Smooth muscle cell (in vitro differentiated cells): ENCODE results near the gene TRABD2B. TPM values are rescaled to one million over a fixed set of nuclear protein-coding genes. Genes with fewer than 3 reads are reported as not detected.

Source experiments
- DNase-seq: peaks from one replicate; lab custom pipeline; 2025; ENCODE audit not compliant: unreplicated experiment; lab: John Stamatoyannopoulos, UW
- H2AFZ ChIP-seq: fragments of 200-600 bp; sonication (generic); 2 replicates; pipeline ENCODE4 v1.6.0; 2016; ENCODE audit warnings: antibody characterized with exemption, low read depth, mild to moderate bottlenecking
- H3F3A ChIP-seq: fragments of 200-600 bp; sonication (generic); 2 replicates; pipeline ENCODE4 v1.6.0; 2017; ENCODE audit warnings: antibody characterized with exemption, low read depth
- H3K27ac ChIP-seq: fragments of 200-600 bp; sonication (generic); 2 replicates; pipeline ENCODE4 v1.5.1; 2016; ENCODE audit warnings: low read depth, mild to moderate bottlenecking
- H3K27me3 ChIP-seq: fragments of 200-600 bp; sonication (generic); 2 replicates; pipeline ENCODE4 v1.6.1; 2016; ENCODE audit warnings: low read depth, mild to moderate bottlenecking
- H3K36me3 ChIP-seq: fragments of 200-600 bp; sonication (generic); 2 replicates; pipeline ENCODE4 v1.5.1; 2016; ENCODE audit warnings: low read depth
- H3K4me1 ChIP-seq: fragments of 200-600 bp; sonication (generic); 2 replicates; pipeline ENCODE4 v1.5.1; 2016; ENCODE audit warnings: low read depth
- H3K4me2 ChIP-seq: fragments of 200-600 bp; sonication (generic); 2 replicates; pipeline ENCODE4 v1.6.0; 2016; ENCODE audit warnings: mild to moderate bottlenecking
- H3K4me3 ChIP-seq: fragments of 200-600 bp; sonication (generic); 2 replicates; pipeline ENCODE4 v1.5.1; 2016; ENCODE audit warnings: mild to moderate bottlenecking
- H3K79me2 ChIP-seq: fragments of 200-600 bp; sonication (generic); 2 replicates; pipeline ENCODE4 v1.6.0; 2016; ENCODE audit warnings: low read depth, mild to moderate bottlenecking
- H3K9ac ChIP-seq: fragments of 200-600 bp; sonication (generic); 2 replicates; pipeline ENCODE4 v1.6.0; 2016; ENCODE audit warnings: low read depth
- H3K9me3 ChIP-seq: fragments of 200-600 bp; sonication (generic); replicated peaks from 2 replicates; pipeline ENCODE4 v1.5.1; 2016; ENCODE audit warnings: low read depth
- H4K20me1 ChIP-seq: fragments of 200-600 bp; sonication (generic); 2 replicates; pipeline ENCODE4 v1.6.0; 2016; ENCODE audit warnings: low read depth
- CTCF ChIP-seq: fragments of 200-600 bp; sonication (generic); IDR thresholded peaks from 2 replicates; pipeline ENCODE4 v1.5.1; 2017; ENCODE audit warnings: borderline replicate concordance, mild to moderate bottlenecking, antibody characterized with exemption; ENCODE audit not compliant: insufficient read depth, poor library complexity, severe bottlenecking
- WGBS: methylation state at CpG from one replicate; pipeline ENCODE4 v1.1.7; 2016; ENCODE audit warnings: low lambda C conversion rate; 5-methylcytosine and 5-hydroxymethylcytosine counted together
- polyA plus RNA-seq: library from polyadenylated mRNA; unstranded; fragments of >200 nt; fragmentation: Nextera tagmentation; extraction: Ambion mirVana; gene quantifications from 2 replicates; pipeline ENCODE4 v1.2.1, GENCODE V29; 2016
- total RNA-seq: library from RNA; depleted of rRNA; stranded (reverse); fragments of >200 nt; gene quantifications from 2 replicates; pipeline ENCODE4 v1.2.3, GENCODE V29; 2014

Gene TRABD2B
- total and polyA plus RNA-seq, 2 experiments from 2014 or later: 0.94 to 4.9 TPM

GRCh38 chr1:47765742-47766485 lies 231.3 kb downstream of the TRABD2B start:
- Histone ChIP-seq H3K9ac (no peak overlapping the region), H4K20me1 (no peaks in the 10 kb centered on the region), H3K4me2 (no peak overlapping the region), H3K4me1 (no peaks in the 10 kb centered on the region), H3K27me3 (no peaks in the 10 kb centered on the region), H3K79me2 (no peaks in the 10 kb centered on the region), H3K4me3 (no peak overlapping the region), H3K27ac (no peak overlapping the region), H3K36me3 (no peaks in the 10 kb centered on the region), H2AFZ (no peak overlapping the region), H3F3A (no peaks in the 10 kb centered on the region), H3K9me3 (no peaks in the 10 kb centered on the region)
- no peak for DNase-seq
- 86% methylated on average over 19 of the region's 22 CpGs for WGBS
- TF ChIP-seq CTCF: no peak

GRCh38 chr1:47765236-47765635 lies 231.9 kb downstream of the TRABD2B start:
- no peak overlapping the region for H3K9ac ChIP-seq
- H4K20me1 ChIP-seq: no peaks in the 10 kb centered on the region
- no peaks in the 10 kb centered on the region for H3K9me3 ChIP-seq
- H2AFZ ChIP-seq: no peak overlapping the region
- no peak overlapping the region for H3K4me3 ChIP-seq
- WGBS: 90% methylated on average over 8 of the region's 8 CpGs
- TF ChIP-seq CTCF: no peak
- no peaks in the 10 kb centered on the region for H3K36me3 ChIP-seq
- H3K27me3 ChIP-seq: no peaks in the 10 kb centered on the region
- no peaks in the 10 kb centered on the region for H3F3A ChIP-seq
- H3K79me2 ChIP-seq: no peaks in the 10 kb centered on the region
- no peak for DNase-seq
- H3K4me2 ChIP-seq: no peak overlapping the region
- H3K27ac ChIP-seq: no peak overlapping the region
- no peaks in the 10 kb centered on the region for H3K4me1 ChIP-seq

- H3K27me3 ChIP-seq: no peaks in the 10 kb centered on the region
- H3F3A ChIP-seq: no peaks in the 10 kb centered on the region
- no peaks in the 10 kb centered on the region for H3K79me2 ChIP-seq
- H3K9me3 ChIP-seq: no peaks in the 10 kb centered on the region
- no peaks in the 10 kb centered on the region for H4K20me1 ChIP-seq
- no peak for DNase-seq
- no peak overlapping the region for H2AFZ ChIP-seq
- no peak overlapping the region for H3K27ac ChIP-seq
- H3K36me3 ChIP-seq: no peaks in the 10 kb centered on the region
- no peak overlapping the region for H3K4me2 ChIP-seq
- H3K4me3 ChIP-seq: no peak overlapping the region
- no peak overlapping the region for H3K9ac ChIP-seq
- WGBS: 91% methylated on average over 9 of the region's 9 CpGs
- no peaks in the 10 kb centered on the region for H3K4me1 ChIP-seq
- no peak for TF ChIP-seq CTCF
These were observed 232.6 kb downstream of the TRABD2B start for GRCh38 chr1:47764461-47765046.
